ENCODE results near the gene CDS1.

Gene CDS1

GRCh38 chr4:84573385-84574068 is 9.4 kb upstream of the CDS1 start:
- DNase-seq (ENCODE audit: insufficient read length, low spot score) (no peak), FAIRE-seq (no peak)

DNA sequence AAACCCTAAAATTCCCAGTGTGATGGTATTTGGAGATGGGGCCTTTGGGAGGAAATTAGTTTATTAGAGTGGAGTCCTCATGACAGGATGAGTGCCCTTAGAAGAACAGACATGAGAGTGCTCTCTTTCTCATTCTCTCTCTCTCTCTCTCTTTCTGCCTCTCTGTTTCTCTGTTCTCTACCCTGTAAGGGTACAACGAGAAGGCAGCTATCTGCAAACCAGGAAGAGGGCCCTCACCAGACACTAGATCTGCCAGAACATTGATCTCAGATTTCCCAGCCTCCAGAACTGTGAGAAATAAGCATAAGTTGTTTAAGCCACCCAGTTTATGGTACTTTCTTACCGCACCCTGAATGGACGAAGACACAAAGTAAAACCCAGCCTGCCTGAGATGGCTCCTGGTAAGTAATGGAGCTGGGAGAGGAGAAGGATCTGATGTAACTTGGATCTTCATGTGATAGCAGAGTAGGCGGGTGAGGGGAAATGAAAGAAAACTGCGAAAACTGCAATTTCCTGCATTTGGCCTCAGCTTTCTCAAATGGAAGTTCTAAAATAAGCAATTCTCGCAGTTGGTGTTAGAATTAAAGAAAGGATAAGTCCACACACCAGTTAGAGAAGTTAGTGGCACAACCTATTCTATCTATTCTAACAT is 8.7 kb upstream of the CDS1 start:
- FAIRE-seq (no peak), DNase-seq (ENCODE audit: insufficient read length, low spot score) (no peak)
- no peak for TF ChIP-seq SPI1 (IDR thresholded peaks at IDR 0.05; ENCODE audit: low read depth, low read length)
- no peak for TF ChIP-seq PAX5 (IDR thresholded peaks at IDR 0.05; ENCODE audit: insufficient read depth, low read length, severe bottlenecking)
- no peak for TF ChIP-seq TAF1 (IDR thresholded peaks at IDR 0.05; ENCODE audit: low read depth, low read length)
- TF ChIP-seq POLR2AphosphoS5 (IDR thresholded peaks at IDR 0.05; ENCODE audit: low read depth, low read length), result no peak
- no peak for TF ChIP-seq POU2F2 (IDR thresholded peaks at IDR 0.05; ENCODE audit: low read depth, low read length)
- TF ChIP-seq POLR2A (IDR thresholded peaks at IDR 0.05; ENCODE audit: low read depth, low read length), result no peak

More at GRCh38 chr4:84573385-84574068, 9.4 kb upstream of the CDS1 start:
- TF ChIP-seq TAF1 (IDR thresholded peaks at IDR 0.05; ENCODE audit: low read depth, low read length) (no peak), POLR2AphosphoS5 (IDR thresholded peaks at IDR 0.05; ENCODE audit: low read depth, low read length) (no peak), POLR2A (IDR thresholded peaks at IDR 0.05; ENCODE audit: low read depth, low read length) (no peak)

DNA sequence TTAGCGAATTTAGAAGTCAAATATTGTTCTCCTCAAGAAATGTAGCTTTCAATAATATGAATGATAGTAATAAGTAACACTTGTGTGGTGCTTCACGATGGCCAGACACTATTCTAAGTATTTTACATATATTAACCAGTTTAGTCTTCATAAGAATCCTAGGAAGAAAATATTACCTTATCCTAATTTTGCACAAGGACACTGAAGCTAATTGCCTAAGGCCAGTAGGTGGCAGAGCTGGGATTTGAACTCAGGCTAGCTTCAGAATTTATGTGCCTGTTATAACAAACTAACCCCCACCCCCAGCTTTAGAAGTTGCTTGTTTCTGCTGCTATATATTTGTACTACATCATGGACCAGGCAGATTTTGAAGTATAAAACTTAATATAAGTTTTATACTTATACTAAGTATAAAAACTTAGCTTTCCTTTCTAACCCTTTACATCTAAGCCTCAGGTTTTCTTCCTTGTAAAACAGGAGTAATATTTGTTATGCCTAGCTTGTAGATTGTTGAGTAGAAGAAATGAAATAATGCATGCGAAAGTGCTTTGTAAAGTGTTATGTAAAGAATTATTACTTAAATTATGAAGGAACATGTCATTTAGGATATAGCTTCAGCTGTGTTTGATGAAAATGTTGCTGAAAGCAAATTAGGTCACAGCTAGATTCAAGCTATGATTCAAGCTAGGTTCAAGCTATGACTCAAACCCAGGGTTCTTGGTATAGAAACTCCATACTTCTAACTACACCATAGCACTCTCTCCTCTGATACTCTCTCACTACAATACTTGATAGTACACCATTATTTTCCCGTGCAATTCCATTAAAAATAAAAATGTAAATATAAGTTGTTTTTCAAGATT is 4.2 kb upstream of the CDS1 start:
- no peak for FAIRE-seq
- DNase-seq (ENCODE audit: insufficient read length, low spot score), result no peak
- TF ChIP-seq PAX5 (IDR thresholded peaks at IDR 0.05; ENCODE audit: insufficient read depth, low read length, severe bottlenecking) (no peak), SPI1 (IDR thresholded peaks at IDR 0.05; ENCODE audit: low read depth, low read length) (no peak), TAF1 (IDR thresholded peaks at IDR 0.05; ENCODE audit: low read depth, low read length) (no peak), POLR2AphosphoS5 (IDR thresholded peaks at IDR 0.05; ENCODE audit: low read depth, low read length) (no peak), POU2F2 (IDR thresholded peaks at IDR 0.05; ENCODE audit: low read depth, low read length) (no peak), POLR2A (IDR thresholded peaks at IDR 0.05; ENCODE audit: low read depth, low read length) (no peak)

GRCh38 chr4:84579403-84579776 is 3.5 kb upstream of the CDS1 start:
- DNase-seq (ENCODE audit: insufficient read length, low spot score) (no peak), FAIRE-seq (no peak)
- TF ChIP-seq POU2F2 (IDR thresholded peaks at IDR 0.05; ENCODE audit: low read depth, low read length) (no peak), POLR2AphosphoS5 (IDR thresholded peaks at IDR 0.05; ENCODE audit: low read depth, low read length) (no peak), SPI1 (IDR thresholded peaks at IDR 0.05; ENCODE audit: low read depth, low read length) (no peak), TAF1 (IDR thresholded peaks at IDR 0.05; ENCODE audit: low read depth, low read length) (no peak), PAX5 (IDR thresholded peaks at IDR 0.05; ENCODE audit: insufficient read depth, low read length, severe bottlenecking) (no peak), POLR2A (IDR thresholded peaks at IDR 0.05; ENCODE audit: low read depth, low read length) (no peak)

DNA sequence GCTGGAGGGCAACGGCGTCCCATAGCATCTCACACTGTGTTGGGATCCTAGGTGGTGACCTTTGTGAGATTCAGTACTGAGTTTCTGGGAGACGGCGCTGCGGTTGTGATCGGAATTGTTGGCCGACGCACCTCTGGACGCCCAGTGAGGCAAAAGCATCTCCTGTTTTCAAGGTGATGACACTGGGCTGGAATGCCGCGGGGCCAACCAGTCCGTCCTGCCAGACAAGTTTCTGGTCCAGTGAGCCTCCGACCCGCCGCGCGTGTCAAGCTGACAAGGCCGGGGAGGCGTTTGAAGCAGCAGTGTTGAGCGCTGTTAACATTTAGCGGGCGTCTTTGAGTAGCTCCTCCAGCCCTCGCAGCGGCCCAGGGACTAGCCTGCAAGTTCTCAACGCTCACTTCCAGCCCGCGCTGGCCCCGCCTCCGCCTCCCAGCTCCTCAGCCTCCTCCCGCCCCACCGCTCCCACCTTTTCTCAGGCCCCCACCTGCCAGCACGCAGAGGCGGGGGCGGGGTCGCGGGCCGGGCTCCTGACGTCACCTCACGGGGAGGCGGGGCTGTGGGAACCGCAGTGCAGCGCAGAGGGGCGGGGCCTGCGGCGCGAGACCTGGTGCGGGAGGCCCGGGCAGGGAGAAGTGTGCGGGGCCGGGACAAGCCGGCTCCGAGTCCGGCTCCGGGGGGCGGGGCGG is 482 bp upstream of the CDS1 start:
- TF ChIP-seq POLR2AphosphoS5 (IDR thresholded peaks at IDR 0.05; ENCODE audit: low read depth, low read length), result no peak
- no peak for TF ChIP-seq SPI1 (IDR thresholded peaks at IDR 0.05; ENCODE audit: low read depth, low read length)
- no peak for TF ChIP-seq POU2F2 (IDR thresholded peaks at IDR 0.05; ENCODE audit: low read depth, low read length)
- no peak for TF ChIP-seq PAX5 (IDR thresholded peaks at IDR 0.05; ENCODE audit: insufficient read depth, low read length, severe bottlenecking)
- no peak for TF ChIP-seq POLR2A (IDR thresholded peaks at IDR 0.05; ENCODE audit: low read depth, low read length)
- no peak for TF ChIP-seq TAF1 (IDR thresholded peaks at IDR 0.05; ENCODE audit: low read depth, low read length)
- DNase-seq (ENCODE audit: insufficient read length, low spot score), result no peak
- FAIRE-seq, result no peak

- FAIRE-seq (no peak), DNase-seq (ENCODE audit: insufficient read length, low spot score) (no peak)
- no peak for TF ChIP-seq TAF1 (IDR thresholded peaks at IDR 0.05; ENCODE audit: low read depth, low read length)
- TF ChIP-seq SPI1 (IDR thresholded peaks at IDR 0.05; ENCODE audit: low read depth, low read length), result peak; percentile 19; the same call in 1 of the 2 replicates
Observed at GRCh38 chr4:84583876-84584380, 1.0 kb downstream of the CDS1 start.

DNA sequence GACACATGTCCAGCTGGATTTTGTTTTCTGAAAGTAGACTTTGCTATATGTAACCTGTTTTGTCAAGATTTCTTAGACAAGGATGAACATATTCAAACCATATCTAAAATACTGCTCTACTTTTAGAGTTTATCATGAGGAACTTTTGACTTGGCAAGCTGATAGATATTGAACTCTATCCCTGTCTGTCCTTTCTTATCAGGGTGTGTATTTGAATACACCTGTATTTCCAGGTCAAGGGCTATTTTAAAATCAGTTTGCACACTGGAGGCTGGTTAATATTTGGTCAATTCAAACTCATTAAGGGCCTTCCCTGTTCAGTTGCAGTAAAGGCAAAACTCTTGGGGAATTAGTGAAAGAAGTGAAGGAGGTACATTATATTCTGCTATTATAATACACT is 2.3 kb downstream of the CDS1 start:
- TF ChIP-seq POLR2AphosphoS5 (IDR thresholded peaks at IDR 0.05; ENCODE audit: low read depth, low read length), result no peak
- DNase-seq (ENCODE audit: insufficient read length, low spot score), result no peak
- no peak for FAIRE-seq

DNA sequence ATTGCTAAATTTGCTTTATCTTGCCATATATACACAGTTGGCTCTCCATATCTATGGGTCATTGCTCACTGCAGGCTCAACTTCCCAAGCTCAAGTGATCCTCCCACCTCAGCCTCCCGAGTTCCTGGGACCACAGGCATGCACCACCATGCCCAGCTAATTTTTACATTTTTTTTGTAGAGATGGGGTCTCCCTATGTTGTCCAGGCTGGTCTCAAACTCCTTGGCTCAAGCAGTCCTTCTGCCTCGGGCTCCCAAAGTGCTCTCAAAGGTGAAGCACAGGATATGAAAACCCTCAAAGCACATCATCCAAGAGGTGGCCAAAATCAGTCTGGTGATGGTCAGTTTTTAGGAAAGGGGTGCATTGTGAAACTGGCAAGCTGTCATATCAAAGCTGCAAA is 11.8 kb downstream of the CDS1 start:
- no peak for FAIRE-seq
- TF ChIP-seq POLR2AphosphoS5 (IDR thresholded peaks at IDR 0.05; ENCODE audit: low read depth, low read length) (no peak), TAF1 (IDR thresholded peaks at IDR 0.05; ENCODE audit: low read depth, low read length) (no peak), POU2F2 (IDR thresholded peaks at IDR 0.05; ENCODE audit: low read depth, low read length) (no peak), PAX5 (IDR thresholded peaks at IDR 0.05; ENCODE audit: insufficient read depth, low read length, severe bottlenecking) (no peak), POLR2A (IDR thresholded peaks at IDR 0.05; ENCODE audit: low read depth, low read length) (no peak), SPI1 (IDR thresholded peaks at IDR 0.05; ENCODE audit: low read depth, low read length) (no peak)
- DNase-seq (ENCODE audit: insufficient read length, low spot score), result no peak

DNA sequence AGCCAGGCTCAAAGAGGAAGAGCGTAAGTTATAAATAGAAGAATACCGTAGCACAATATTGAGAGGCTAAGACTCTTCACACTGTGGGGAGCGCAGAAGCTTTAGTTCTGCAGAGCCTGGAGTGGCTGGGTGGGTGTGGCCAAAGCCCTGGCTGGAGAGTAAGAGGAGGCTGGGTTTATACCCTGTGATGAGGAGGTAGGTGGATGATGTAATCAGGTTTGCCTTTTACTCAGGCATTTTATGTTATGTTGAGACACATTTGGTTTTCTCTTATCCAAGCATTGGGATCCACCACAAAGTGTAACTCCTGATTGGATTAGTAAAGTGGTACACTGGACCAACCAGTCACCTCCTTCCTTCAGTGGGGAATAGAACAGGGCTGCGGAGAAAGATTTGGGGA is 13.9 kb downstream of the CDS1 start:
- no peak for DNase-seq (ENCODE audit: insufficient read length, low spot score)
- no peak for FAIRE-seq
- TF ChIP-seq POU2F2 (IDR thresholded peaks at IDR 0.05; ENCODE audit: low read depth, low read length) (no peak), SPI1 (IDR thresholded peaks at IDR 0.05; ENCODE audit: low read depth, low read length) (no peak), POLR2AphosphoS5 (IDR thresholded peaks at IDR 0.05; ENCODE audit: low read depth, low read length) (no peak), POLR2A (IDR thresholded peaks at IDR 0.05; ENCODE audit: low read depth, low read length) (no peak), TAF1 (IDR thresholded peaks at IDR 0.05; ENCODE audit: low read depth, low read length) (no peak), PAX5 (IDR thresholded peaks at IDR 0.05; ENCODE audit: insufficient read depth, low read length, severe bottlenecking) (no peak)
